ENCODE data around the gene PRKN.

Gene PRKN

DNA sequence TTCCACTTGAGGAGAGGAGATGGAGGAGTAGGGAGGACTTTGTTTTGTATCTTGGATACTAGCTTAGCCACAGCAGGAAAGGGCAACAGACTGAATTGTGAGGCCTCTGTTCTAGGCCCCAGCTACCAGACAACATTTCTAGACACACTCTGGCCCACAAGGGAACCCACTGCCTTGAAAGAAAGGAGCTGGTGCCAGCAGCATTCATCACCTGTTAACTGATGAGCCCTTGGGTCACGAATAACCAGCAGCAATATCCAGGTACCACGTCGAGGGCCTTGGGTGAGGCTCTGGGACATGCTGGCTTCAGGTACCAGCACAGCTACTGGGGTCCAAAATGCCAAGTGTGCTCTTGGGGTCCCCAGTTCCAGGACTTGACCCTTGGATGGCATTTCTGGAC lies 165.5 kb downstream of the PRKN start:
- Histone ChIP-seq H3K4me1 (ENCODE audit: insufficient read depth, poor library complexity, severe bottlenecking) (no peaks in the 10 kb centered on the region), H3K27me3 (ENCODE audit: insufficient read depth, poor library complexity, severe bottlenecking) (no peaks in the 10 kb centered on the region), H3K4me3 (ENCODE audit: severe bottlenecking) (no peak overlapping the region), H3K9me3 (ENCODE audit: severe bottlenecking) (no peaks in the 10 kb centered on the region), H3K27ac (ENCODE audit: poor library complexity, severe bottlenecking) (no peak overlapping the region), H3K36me3 (ENCODE audit: low read depth) (no peaks in the 10 kb centered on the region)
- no peak for TF ChIP-seq CTCF (IDR thresholded peaks at IDR 0.05; ENCODE audit: poor library complexity, severe bottlenecking)
- ATAC-seq (ENCODE audit: low read depth) (no peak), DNase-seq (ENCODE audit: low spot score) (no peak)

DNA sequence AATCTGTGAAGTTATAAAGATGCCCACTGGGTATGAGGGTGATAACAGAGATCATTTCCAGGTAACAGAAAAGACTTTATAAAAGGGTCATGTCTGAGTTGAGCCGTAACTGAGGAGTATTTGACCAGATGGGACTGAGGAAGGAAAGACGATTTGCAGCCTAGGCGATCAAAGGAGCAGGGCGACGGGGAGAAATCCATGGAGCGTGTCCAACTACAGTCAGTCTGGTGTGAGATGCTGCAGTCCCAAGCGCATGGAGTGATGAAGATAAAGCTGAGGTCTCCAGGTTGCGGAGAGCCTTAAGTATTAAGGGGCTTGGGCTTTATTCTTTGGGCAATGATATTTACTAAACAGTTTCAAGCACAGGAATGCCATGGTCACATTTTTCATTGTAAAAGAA lies 166.7 kb downstream of the PRKN start:
- no peak for DNase-seq (ENCODE audit: low spot score)

DNA sequence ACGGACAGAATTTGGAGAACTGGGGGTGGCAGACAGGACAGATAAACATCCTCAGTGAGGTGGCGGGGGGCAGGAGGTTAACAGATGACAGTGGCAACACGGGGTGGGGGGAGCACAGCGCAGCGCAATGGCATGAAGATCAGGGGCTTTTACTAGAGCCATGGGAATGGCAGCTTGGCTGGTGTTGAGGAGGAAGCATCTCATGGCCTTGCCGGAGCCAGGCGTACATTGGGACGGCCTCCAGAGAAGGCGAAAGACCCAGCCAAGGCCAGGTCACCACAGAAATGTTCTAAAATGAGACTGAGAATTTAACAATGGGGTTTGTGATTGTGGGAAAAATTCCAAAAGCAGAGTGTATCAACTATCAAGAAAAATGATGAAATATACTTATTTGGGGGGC lies 173.0 kb downstream of the PRKN start:
- no peak for TF ChIP-seq CTCF (IDR thresholded peaks at IDR 0.05; ENCODE audit: poor library complexity, severe bottlenecking)
- no peak overlapping the region for H3K27ac ChIP-seq (ENCODE audit: poor library complexity, severe bottlenecking)
- H3K4me3 ChIP-seq (ENCODE audit: severe bottlenecking) = no peak overlapping the region
- H3K4me1 ChIP-seq (ENCODE audit: insufficient read depth, poor library complexity, severe bottlenecking) = no peaks in the 10 kb centered on the region
- no peaks in the 10 kb centered on the region for H3K27me3 ChIP-seq (ENCODE audit: insufficient read depth, poor library complexity, severe bottlenecking)
- ATAC-seq (ENCODE audit: low read depth) (no peak), DNase-seq (ENCODE audit: low spot score) (no peak)
- H3K36me3 ChIP-seq (ENCODE audit: low read depth) = no peaks in the 10 kb centered on the region
- H3K9me3 ChIP-seq (ENCODE audit: severe bottlenecking) = no peaks in the 10 kb centered on the region

More for the DNA sequence above, 166.7 kb downstream of the PRKN start:
- Histone ChIP-seq H3K27ac (ENCODE audit: poor library complexity, severe bottlenecking) (no peak overlapping the region), H3K27me3 (ENCODE audit: insufficient read depth, poor library complexity, severe bottlenecking) (no peaks in the 10 kb centered on the region), H3K36me3 (ENCODE audit: low read depth) (no peaks in the 10 kb centered on the region), H3K4me3 (ENCODE audit: severe bottlenecking) (no peak overlapping the region), H3K4me1 (ENCODE audit: insufficient read depth, poor library complexity, severe bottlenecking) (no peaks in the 10 kb centered on the region), H3K9me3 (ENCODE audit: severe bottlenecking) (no peaks in the 10 kb centered on the region)
- ATAC-seq (ENCODE audit: low read depth) = no peak
- TF ChIP-seq CTCF (IDR thresholded peaks at IDR 0.05; ENCODE audit: poor library complexity, severe bottlenecking) = no peak

DNA sequence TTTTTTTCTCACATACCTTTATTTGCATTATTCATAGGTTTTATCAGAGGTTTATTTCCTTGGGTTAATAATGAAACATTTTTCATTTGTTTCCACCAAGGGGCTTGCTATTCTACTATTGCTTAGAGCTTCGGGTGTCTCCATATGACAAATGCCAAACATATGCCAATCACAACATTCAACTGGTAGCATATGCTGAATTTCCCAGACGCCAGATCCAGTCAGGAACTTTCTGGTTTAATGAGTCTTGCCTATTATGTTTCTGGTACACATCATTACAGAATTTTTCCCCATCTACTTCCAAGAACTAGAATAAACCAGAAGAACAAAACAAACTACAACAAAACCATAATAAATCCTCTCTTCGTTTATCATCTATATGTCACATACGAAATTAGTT lies 180.7 kb downstream of the PRKN start:
- Histone ChIP-seq H3K27ac (ENCODE audit: poor library complexity, severe bottlenecking) (no peak overlapping the region), H3K9me3 (ENCODE audit: severe bottlenecking) (no peaks in the 10 kb centered on the region), H3K27me3 (ENCODE audit: insufficient read depth, poor library complexity, severe bottlenecking) (no peaks in the 10 kb centered on the region), H3K36me3 (ENCODE audit: low read depth) (no peaks in the 10 kb centered on the region), H3K4me1 (ENCODE audit: insufficient read depth, poor library complexity, severe bottlenecking) (no peaks in the 10 kb centered on the region), H3K4me3 (ENCODE audit: severe bottlenecking) (no peak overlapping the region)
- DNase-seq (ENCODE audit: low spot score) = no peak
- no peak for ATAC-seq (ENCODE audit: low read depth)
- TF ChIP-seq CTCF (IDR thresholded peaks at IDR 0.05; ENCODE audit: poor library complexity, severe bottlenecking) = no peak

- no peak for TF ChIP-seq CTCF (IDR thresholded peaks at IDR 0.05; ENCODE audit: poor library complexity, severe bottlenecking)
- Histone ChIP-seq H3K4me1 (ENCODE audit: insufficient read depth, poor library complexity, severe bottlenecking) (no peaks in the 10 kb centered on the region), H3K4me3 (ENCODE audit: severe bottlenecking) (no peak overlapping the region), H3K27ac (ENCODE audit: poor library complexity, severe bottlenecking) (no peak overlapping the region), H3K9me3 (ENCODE audit: severe bottlenecking) (no peaks in the 10 kb centered on the region), H3K27me3 (ENCODE audit: insufficient read depth, poor library complexity, severe bottlenecking) (no peaks in the 10 kb centered on the region), H3K36me3 (ENCODE audit: low read depth) (no peaks in the 10 kb centered on the region)
- ATAC-seq (ENCODE audit: low read depth) (no peak), DNase-seq (ENCODE audit: low spot score) (no peak)
These were observed 184.3 kb downstream of the PRKN start for GRCh38 chr6:162543221-162543620.
